C4-2B (cell line): ENCODE results near the gene CHST10.

Experiments used
- ZFX ChIP-seq: fragments of 450-650 bp; IDR thresholded peaks from 2 replicates; pipeline ENCODE4 v1.6.1; 2017
- TF ChIP-seq, protein P1 (sequence below): fragments of 450-650 bp; conservative IDR thresholded peaks from 2 replicates; pipeline ENCODE4 v1.5.1; 2017; ENCODE audit warnings: mild to moderate bottlenecking

DNA sequence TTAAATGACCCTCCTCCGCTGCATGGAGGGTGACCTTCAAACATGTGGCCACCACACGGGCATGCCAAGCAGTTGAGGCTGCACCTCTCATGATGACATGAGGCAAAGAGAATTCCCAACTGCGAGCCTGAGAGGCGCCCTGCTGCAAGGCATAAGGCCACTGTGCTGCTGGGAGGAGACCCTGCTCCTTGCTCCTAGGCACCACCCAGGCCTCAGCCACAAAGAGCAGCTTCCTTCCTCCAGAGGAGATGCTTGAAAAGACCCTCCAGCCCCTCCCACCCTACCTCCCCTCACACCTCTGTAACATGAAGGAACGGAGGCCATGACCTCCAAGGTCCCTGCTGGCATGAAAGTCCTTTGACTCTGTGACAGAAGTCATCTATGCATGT lies 11.4 kb downstream of the CHST10 start:
- TF ChIP-seq, protein P1, sequence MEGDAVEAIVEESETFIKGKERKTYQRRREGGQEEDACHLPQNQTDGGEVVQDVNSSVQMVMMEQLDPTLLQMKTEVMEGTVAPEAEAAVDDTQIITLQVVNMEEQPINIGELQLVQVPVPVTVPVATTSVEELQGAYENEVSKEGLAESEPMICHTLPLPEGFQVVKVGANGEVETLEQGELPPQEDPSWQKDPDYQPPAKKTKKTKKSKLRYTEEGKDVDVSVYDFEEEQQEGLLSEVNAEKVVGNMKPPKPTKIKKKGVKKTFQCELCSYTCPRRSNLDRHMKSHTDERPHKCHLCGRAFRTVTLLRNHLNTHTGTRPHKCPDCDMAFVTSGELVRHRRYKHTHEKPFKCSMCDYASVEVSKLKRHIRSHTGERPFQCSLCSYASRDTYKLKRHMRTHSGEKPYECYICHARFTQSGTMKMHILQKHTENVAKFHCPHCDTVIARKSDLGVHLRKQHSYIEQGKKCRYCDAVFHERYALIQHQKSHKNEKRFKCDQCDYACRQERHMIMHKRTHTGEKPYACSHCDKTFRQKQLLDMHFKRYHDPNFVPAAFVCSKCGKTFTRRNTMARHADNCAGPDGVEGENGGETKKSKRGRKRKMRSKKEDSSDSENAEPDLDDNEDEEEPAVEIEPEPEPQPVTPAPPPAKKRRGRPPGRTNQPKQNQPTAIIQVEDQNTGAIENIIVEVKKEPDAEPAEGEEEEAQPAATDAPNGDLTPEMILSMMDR: no peak
- no peak for TF ChIP-seq ZFX
